OCI-LY3 (cell line): ENCODE results near the gene SIGLEC12.

Source experiments
- H2AFZ ChIP-seq: fragments of 200-600, 300-600 bp; shearing (Covaris generic); 2 replicates; pipeline ENCODE4 v1.6.0; 2014; ENCODE audit warnings: antibody characterized with exemption, low read depth, low read length
- H3K27ac ChIP-seq: fragments of 200-600, 300-600 bp; sonication (generic); 2 replicates; pipeline ENCODE4 v1.5.1; 2014; ENCODE audit warnings: mild to moderate bottlenecking, low read length, moderate library complexity, mixed read lengths
- H3K27me3 ChIP-seq: fragments of 200-600, 300-600 bp; sonication (generic); 2 replicates; pipeline ENCODE4 v1.6.1; 2014; ENCODE audit warnings: low read depth, low read length, mixed read lengths
- H3K36me3 ChIP-seq: fragments of 200-600, 300-600 bp; sonication (generic); replicated peaks from 2 replicates; pipeline ENCODE3; 2014; ENCODE audit warnings: low read depth, low read length, mixed read lengths
- H3K4me1 ChIP-seq: fragments of 300-600, 200-600 bp; sonication (generic); 2 replicates; pipeline ENCODE4 v1.6.1; 2014; ENCODE audit warnings: low read length, mixed read lengths
- H3K4me2 ChIP-seq: fragments of 200-600, 300-600 bp; sonication (generic); 2 replicates; pipeline ENCODE4 v1.6.1; 2014; ENCODE audit warnings: low read length, mixed read lengths
- H3K4me3 ChIP-seq: fragments of 300-600, 200-600 bp; sonication (generic); 2 replicates; pipeline ENCODE4 v1.5.1; 2014; ENCODE audit warnings: antibody characterized with exemption, mild to moderate bottlenecking, low read length, moderate library complexity
- H3K79me2 ChIP-seq: fragments of 300-600, 200-600 bp; shearing (Covaris generic); 2 replicates; pipeline ENCODE4 v1.6.1; 2014; ENCODE audit warnings: mild to moderate bottlenecking, low read length, mixed read lengths
- H3K9ac ChIP-seq: fragments of 300-600, 200-600 bp; shearing (Covaris generic); 2 replicates; pipeline ENCODE4 v1.6.0; 2014; ENCODE audit warnings: mild to moderate bottlenecking, low read length, moderate library complexity
- H3K9me3 ChIP-seq: fragments of 200-600, 300-600 bp; shearing (Covaris generic); 2 replicates; pipeline ENCODE4 v1.6.1; 2014; ENCODE audit warnings: low read length, mixed read lengths; ENCODE audit not compliant: insufficient read depth
- H4K20me1 ChIP-seq: fragments of 200-600, 300-600 bp; sonication (generic); 2 replicates; pipeline ENCODE4 v1.6.1; 2016; ENCODE audit warnings: low read length, mixed read lengths; ENCODE audit not compliant: insufficient read depth
- EZH2phosphoT487 ChIP-seq: fragments of 200-600 bp; shearing (Covaris generic); IDR thresholded peaks from 2 replicates; pipeline ENCODE4 v1.6.1; 2018; ENCODE audit warnings: antibody characterized with exemption, mixed run types, low read depth
- TF ChIP-seq, protein P1 (sequence below): fragments of 200-600, 300-600 bp; sonication (generic); IDR thresholded peaks from 2 replicates; pipeline ENCODE4 v1.5.1; 2014; ENCODE audit warnings: antibody characterized with exemption, low read length, low read depth

Gene SIGLEC12

DNA sequence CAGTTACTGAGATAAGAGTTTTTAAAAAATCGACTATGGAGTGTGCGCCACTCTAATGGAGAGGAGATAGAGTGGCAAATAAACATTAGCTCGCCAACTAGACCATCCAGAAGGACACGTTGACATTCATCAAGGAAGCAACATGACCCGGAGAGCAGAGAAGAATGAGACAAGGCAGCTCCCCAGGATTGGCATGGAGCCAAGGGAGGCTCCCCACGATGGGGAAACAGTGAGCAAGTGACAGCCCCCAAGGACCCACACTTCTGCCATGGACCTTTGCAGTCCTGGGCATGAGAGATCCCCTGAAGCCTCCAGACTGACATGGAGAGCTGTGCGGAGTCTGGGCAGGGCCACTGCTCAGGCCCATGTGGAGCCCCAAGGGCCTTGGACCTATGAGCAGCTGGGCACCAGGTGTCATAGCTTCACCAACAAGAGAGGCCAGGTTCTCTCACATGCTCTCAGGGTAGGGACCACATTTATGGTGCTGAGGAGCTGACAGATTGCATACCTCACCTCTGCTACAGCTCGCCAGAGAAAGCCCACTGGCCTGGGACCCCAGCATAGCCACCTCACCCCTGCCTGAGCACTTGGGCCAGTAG lies 23.2 kb upstream of the SIGLEC12 start:
- Histone ChIP-seq H3K79me2 (no peaks in the 10 kb centered on the region), H3K27ac (no peak overlapping the region), H3K36me3 (no peaks in the 10 kb centered on the region), H3K4me2 (no peak overlapping the region), H3K4me1 (no peaks in the 10 kb centered on the region), H4K20me1 (no peaks in the 10 kb centered on the region), H3K4me3 (no peak overlapping the region), H3K27me3 (peaks cover 58% of the 10 kb centered on the region), H3K9me3 (no peaks in the 10 kb centered on the region), H3K9ac (no peak overlapping the region), H2AFZ (no peak overlapping the region)
- TF ChIP-seq, protein P1, sequence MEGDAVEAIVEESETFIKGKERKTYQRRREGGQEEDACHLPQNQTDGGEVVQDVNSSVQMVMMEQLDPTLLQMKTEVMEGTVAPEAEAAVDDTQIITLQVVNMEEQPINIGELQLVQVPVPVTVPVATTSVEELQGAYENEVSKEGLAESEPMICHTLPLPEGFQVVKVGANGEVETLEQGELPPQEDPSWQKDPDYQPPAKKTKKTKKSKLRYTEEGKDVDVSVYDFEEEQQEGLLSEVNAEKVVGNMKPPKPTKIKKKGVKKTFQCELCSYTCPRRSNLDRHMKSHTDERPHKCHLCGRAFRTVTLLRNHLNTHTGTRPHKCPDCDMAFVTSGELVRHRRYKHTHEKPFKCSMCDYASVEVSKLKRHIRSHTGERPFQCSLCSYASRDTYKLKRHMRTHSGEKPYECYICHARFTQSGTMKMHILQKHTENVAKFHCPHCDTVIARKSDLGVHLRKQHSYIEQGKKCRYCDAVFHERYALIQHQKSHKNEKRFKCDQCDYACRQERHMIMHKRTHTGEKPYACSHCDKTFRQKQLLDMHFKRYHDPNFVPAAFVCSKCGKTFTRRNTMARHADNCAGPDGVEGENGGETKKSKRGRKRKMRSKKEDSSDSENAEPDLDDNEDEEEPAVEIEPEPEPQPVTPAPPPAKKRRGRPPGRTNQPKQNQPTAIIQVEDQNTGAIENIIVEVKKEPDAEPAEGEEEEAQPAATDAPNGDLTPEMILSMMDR: no peak
- TF ChIP-seq EZH2phosphoT487: no peak

DNA sequence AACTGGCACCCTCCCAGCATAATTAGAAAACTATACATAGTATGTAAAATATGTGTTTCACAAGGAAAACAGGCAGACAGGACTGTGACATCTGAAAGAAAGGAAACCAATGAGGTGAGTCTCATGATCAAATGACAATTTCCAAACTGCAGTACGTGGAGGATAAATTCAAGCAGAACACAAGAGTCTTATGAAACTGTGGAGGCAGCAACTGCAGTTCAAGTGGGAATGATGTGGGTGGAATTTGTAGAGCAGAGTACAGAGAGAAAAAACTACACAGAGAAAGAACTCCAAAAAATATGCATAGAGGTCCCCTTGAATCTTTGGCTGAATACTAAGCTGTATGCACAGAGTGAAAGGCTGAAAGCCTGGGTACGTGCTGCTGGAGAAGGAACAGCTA lies 20.2 kb upstream of the SIGLEC12 start:
- TF ChIP-seq, protein P1: no peak
- TF ChIP-seq EZH2phosphoT487: no peak

DNA sequence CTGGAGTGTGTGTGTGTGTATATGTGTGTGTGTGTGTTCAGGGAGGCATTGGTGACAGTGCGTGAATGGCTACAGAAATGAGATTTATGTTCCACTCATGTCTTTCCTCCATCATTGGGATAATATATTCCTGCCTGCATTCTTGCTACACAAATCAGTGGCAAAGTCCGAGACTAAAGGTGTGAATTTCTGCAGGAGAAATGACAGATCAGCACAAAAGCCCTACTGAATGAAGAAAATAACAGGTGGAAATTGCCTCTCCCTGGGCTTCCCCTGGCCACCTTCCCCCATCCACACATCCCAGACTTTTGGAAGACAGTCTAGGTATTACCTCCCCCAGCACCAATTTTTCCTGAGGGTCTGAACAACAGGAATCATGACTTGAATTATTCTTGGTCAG lies 19.8 kb upstream of the SIGLEC12 start:
- no peaks in the 10 kb centered on the region for H3K4me1 ChIP-seq
- peaks cover 5% of the 10 kb centered on the region for H3K9me3 ChIP-seq
- H3K9ac ChIP-seq: no peak overlapping the region
- no peak overlapping the region for H3K4me3 ChIP-seq
- no peaks in the 10 kb centered on the region for H4K20me1 ChIP-seq
- peaks cover 34% of the 10 kb centered on the region for H3K27me3 ChIP-seq
- no peaks in the 10 kb centered on the region for H3K36me3 ChIP-seq
- TF ChIP-seq EZH2phosphoT487: no peak
- TF ChIP-seq, protein P1: no peak
- no peaks in the 10 kb centered on the region for H3K79me2 ChIP-seq
- H2AFZ ChIP-seq: no peak overlapping the region
- no peak overlapping the region for H3K27ac ChIP-seq
- H3K4me2 ChIP-seq: no peak overlapping the region

More for the DNA sequence above, 20.2 kb upstream of the SIGLEC12 start:
- Histone ChIP-seq H3K9ac (no peak overlapping the region), H3K4me2 (no peak overlapping the region), H3K9me3 (peaks cover 5% of the 10 kb centered on the region), H4K20me1 (no peaks in the 10 kb centered on the region), H3K4me1 (no peaks in the 10 kb centered on the region), H3K4me3 (no peak overlapping the region), H2AFZ (no peak overlapping the region), H3K36me3 (no peaks in the 10 kb centered on the region), H3K27ac (no peak overlapping the region), H3K79me2 (no peaks in the 10 kb centered on the region), H3K27me3 (peaks cover 38% of the 10 kb centered on the region)

DNA sequence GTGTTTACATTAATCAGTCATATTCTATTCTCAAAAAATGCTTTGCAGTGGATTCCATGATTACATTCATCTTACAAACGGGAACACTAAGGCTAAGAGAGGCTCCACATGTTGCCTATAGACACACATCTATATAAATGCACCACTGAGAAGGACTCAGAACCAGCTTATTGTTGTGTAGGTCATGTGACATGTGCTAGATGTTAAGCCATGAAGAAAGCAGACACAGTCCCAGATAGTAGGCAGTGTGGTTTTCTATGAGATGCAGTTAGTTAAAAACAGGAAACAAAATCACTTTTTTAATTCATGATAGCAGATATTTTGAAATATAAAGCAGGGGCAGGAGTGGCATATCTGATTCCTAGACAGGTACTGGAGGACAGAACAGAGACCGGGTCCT lies 19.1 kb upstream of the SIGLEC12 start:
- Histone ChIP-seq H3K4me2 (no peak overlapping the region), H3K4me3 (no peak overlapping the region), H3K4me1 (no peaks in the 10 kb centered on the region), H3K9me3 (peaks cover 5% of the 10 kb centered on the region), H2AFZ (no peak overlapping the region), H3K27me3 (peaks cover 29% of the 10 kb centered on the region), H3K36me3 (no peaks in the 10 kb centered on the region), H4K20me1 (no peaks in the 10 kb centered on the region), H3K27ac (no peak overlapping the region), H3K79me2 (no peaks in the 10 kb centered on the region), H3K9ac (no peak overlapping the region)
- TF ChIP-seq, protein P1: no peak
- no peak for TF ChIP-seq EZH2phosphoT487
